DOHH2 (cell line): Measurements from ENCODE around the gene CASKIN1.

ENCODE experiments used
- H3F3A ChIP-seq: fragments of 200-600 bp; sonication (generic), shearing (Covaris generic); 2 replicates; pipeline ENCODE4 v1.6.0; 2016; ENCODE audit warnings: antibody characterized with exemption, mild to moderate bottlenecking; ENCODE audit not compliant: control insufficient read depth, insufficient read depth
- H3K27ac ChIP-seq: fragments of 200-600 bp; sonication (generic); 2 replicates; pipeline ENCODE4 v1.5.1; 2014; ENCODE audit warnings: low read depth, mild to moderate bottlenecking, low read length, moderate library complexity
- H3K27me3 ChIP-seq: fragments of 200-600 bp; sonication (generic); 2 replicates; pipeline ENCODE4 v1.6.1; 2014; ENCODE audit warnings: mild to moderate bottlenecking, low read length, mixed read lengths; ENCODE audit not compliant: control insufficient read depth
- H3K36me3 ChIP-seq: fragments of 200-600 bp; sonication (generic); 2 replicates; pipeline ENCODE4 v1.6.1; 2014; ENCODE audit warnings: mild to moderate bottlenecking, low read length, moderate library complexity, mixed read lengths; ENCODE audit not compliant: control insufficient read depth
- H3K4me1 ChIP-seq: fragments of 200-600 bp; sonication (generic); 2 replicates; pipeline ENCODE4 v1.6.1; 2014; ENCODE audit warnings: mild to moderate bottlenecking, low read length, mixed read lengths; ENCODE audit not compliant: control insufficient read depth
- H3K4me2 ChIP-seq: fragments of 200-600 bp; sonication (generic); 2 replicates; pipeline ENCODE4 v1.6.0; 2014; ENCODE audit warnings: mild to moderate bottlenecking, low read length, moderate library complexity
- H3K4me3 ChIP-seq: fragments of 200-600 bp; sonication (generic); 2 replicates; pipeline ENCODE4 v1.5.1; 2014; ENCODE audit warnings: mild to moderate bottlenecking, low read length, mixed read lengths
- H3K79me2 ChIP-seq: fragments of 200-600 bp; sonication (generic); 2 replicates; pipeline ENCODE4 v1.6.1; 2014; ENCODE audit warnings: mild to moderate bottlenecking, low read length, mixed read lengths; ENCODE audit not compliant: control insufficient read depth
- H3K9me2 ChIP-seq: fragments of 200-600 bp; sonication (generic); replicated peaks from 2 replicates; pipeline ENCODE4 v1.6.1; 2014; ENCODE audit warnings: mild to moderate bottlenecking, low read length, mixed read lengths; ENCODE audit not compliant: control insufficient read depth
- H3K9me3 ChIP-seq: fragments of 200-600 bp; sonication (generic); 2 replicates; pipeline ENCODE4 v1.6.1; 2014; ENCODE audit warnings: antibody characterized with exemption, low read length, mixed read lengths; ENCODE audit not compliant: control insufficient read depth, insufficient read depth
- H4K20me1 ChIP-seq: fragments of 200-600 bp; sonication (generic); 2 replicates; pipeline ENCODE4 v1.6.0; 2014; ENCODE audit warnings: low read depth, mild to moderate bottlenecking, antibody characterized with exemption, low read length, moderate library complexity; ENCODE audit not compliant: control insufficient read depth, insufficient read depth
- EZH2phosphoT487 ChIP-seq: fragments of 200-600 bp; sonication (generic); IDR thresholded peaks from 2 replicates; pipeline ENCODE4 v1.6.1; 2017; ENCODE audit warnings: borderline replicate concordance, mild to moderate bottlenecking, antibody characterized with exemption, low read length, moderate library complexity, mixed read lengths
- TF ChIP-seq, protein P1 (sequence below): fragments of 200-600 bp; sonication (generic); IDR thresholded peaks from one replicate; pipeline ENCODE4 v1.5.1; 2014; ENCODE audit warnings: antibody characterized with exemption, mild to moderate bottlenecking, low read depth, low read length; ENCODE audit not compliant: poor library complexity, severe bottlenecking

CASKIN1 gene

DNA sequence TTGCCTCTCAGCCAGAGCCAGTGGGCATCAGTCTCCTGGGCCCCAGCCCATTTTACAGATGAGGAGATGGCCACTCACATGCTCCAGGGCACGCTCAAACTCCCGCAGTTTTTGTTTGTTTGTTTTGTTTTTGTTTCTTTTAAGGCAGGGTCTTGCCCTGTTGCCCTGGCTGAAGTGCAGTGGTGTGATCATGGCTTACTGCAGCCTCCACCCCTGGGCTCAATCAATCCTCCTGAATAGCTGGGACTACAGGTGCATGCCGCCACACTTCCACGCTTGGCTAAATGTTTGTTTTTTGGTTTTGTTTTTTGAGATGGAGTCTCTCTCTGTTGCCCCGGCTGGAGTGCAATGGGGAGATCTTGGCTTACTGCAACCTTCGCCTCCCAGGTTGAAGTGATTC, 30.5 kb upstream of the CASKIN1 start:
- TF ChIP-seq EZH2phosphoT487, result no peak
- TF ChIP-seq, protein P1, sequence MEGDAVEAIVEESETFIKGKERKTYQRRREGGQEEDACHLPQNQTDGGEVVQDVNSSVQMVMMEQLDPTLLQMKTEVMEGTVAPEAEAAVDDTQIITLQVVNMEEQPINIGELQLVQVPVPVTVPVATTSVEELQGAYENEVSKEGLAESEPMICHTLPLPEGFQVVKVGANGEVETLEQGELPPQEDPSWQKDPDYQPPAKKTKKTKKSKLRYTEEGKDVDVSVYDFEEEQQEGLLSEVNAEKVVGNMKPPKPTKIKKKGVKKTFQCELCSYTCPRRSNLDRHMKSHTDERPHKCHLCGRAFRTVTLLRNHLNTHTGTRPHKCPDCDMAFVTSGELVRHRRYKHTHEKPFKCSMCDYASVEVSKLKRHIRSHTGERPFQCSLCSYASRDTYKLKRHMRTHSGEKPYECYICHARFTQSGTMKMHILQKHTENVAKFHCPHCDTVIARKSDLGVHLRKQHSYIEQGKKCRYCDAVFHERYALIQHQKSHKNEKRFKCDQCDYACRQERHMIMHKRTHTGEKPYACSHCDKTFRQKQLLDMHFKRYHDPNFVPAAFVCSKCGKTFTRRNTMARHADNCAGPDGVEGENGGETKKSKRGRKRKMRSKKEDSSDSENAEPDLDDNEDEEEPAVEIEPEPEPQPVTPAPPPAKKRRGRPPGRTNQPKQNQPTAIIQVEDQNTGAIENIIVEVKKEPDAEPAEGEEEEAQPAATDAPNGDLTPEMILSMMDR, result no peak
- Histone ChIP-seq H3K79me2 (peaks cover 52% of the 10 kb centered on the region), H3K4me2 (no peak overlapping the region), H3K27ac (no peak overlapping the region), H3K4me3 (no peak overlapping the region), H4K20me1 (no peaks in the 10 kb centered on the region), H3K4me1 (peaks cover 11% of the 10 kb centered on the region), H3K27me3 (no peaks in the 10 kb centered on the region), H3K36me3 (peaks cover 43% of the 10 kb centered on the region), H3K9me2 (no peaks in the 10 kb centered on the region), H3K9me3 (no peaks in the 10 kb centered on the region), H3F3A (0 out of 2 replicates have a peak, but pooled peaks cover 2% of the 10 kb centered on the region)

DNA sequence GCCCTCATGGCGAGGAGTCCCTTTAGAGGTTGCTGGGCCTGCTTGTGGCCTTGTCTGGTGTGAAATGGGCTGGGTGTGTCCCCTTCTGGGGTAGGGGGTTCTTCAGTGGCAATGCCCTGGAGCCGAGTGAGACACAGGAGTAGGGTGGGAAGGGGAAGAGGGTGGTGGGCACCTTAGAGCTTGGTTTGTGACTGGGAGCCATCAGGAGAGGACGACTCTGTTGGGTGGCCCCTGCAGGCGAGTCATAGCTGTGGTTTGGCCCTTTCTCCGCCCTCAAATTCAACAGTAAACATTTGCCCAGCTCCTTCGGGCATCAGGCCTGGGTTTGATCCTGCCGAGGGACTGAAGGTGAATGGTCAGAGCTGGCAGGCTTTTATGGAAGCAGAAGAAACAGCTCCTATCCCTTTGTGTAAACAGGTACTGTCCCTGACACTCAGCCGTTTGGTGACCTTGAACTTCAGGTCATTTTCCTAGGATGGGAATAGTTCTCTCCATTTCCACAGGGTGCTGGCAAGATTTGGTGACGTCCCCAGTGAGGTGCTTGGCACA, 29.9 kb upstream of the CASKIN1 start:
- H3K27me3 ChIP-seq, result no peaks in the 10 kb centered on the region
- H3K9me2 ChIP-seq, result no peaks in the 10 kb centered on the region
- peaks cover 37% of the 10 kb centered on the region for H3K36me3 ChIP-seq
- H3K9me3 ChIP-seq, result no peaks in the 10 kb centered on the region
- 0 out of 2 replicates have a peak, but pooled peaks cover 2% of the 10 kb centered on the region for H3F3A ChIP-seq
- no peak overlapping the region for H3K4me3 ChIP-seq
- H3K79me2 ChIP-seq, result peaks cover 52% of the 10 kb centered on the region
- no peak overlapping the region for H3K27ac ChIP-seq
- no peaks in the 10 kb centered on the region for H4K20me1 ChIP-seq
- H3K4me1 ChIP-seq, result peaks cover 11% of the 10 kb centered on the region
- no peak overlapping the region for H3K4me2 ChIP-seq
- TF ChIP-seq, protein P1, result no peak
- no peak for TF ChIP-seq EZH2phosphoT487

DNA sequence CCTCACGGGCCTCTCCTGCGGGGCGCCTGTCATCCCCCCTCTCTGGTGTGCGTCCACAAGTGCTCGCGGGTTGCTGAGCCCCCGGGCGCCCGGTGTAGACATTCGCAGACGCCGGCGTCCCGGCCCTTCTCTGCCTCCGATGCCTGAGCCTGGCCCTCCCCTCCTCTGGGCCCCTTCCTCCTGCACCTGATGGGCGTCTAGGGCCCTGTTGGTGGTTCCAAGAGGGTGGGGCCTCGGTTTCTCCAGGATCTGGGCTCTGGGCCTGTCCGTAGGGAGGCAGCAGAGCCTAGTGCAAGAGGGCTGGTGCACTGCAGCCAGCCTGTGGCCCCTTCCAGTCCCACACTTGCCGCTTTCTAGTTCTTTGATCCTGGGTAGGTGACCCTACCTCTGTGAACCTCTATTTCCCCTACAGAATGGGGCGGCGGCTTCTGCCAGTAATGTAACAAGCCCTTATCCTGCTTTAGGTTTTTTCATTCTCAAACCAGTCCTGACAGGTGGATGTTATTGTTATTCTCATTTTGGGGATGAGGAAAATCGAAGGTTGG, 27.6 kb upstream of the CASKIN1 start:
- H3F3A ChIP-seq, result 0 out of 2 replicates have a peak, but pooled peaks cover 2% of the 10 kb centered on the region
- peaks cover 52% of the 10 kb centered on the region for H3K79me2 ChIP-seq
- TF ChIP-seq EZH2phosphoT487, result no peak
- TF ChIP-seq, protein P1, result no peak
- peaks cover 11% of the 10 kb centered on the region for H3K4me1 ChIP-seq
- peak overlapping the region; percentile 94 for H3K4me3 ChIP-seq
- no peaks in the 10 kb centered on the region for H3K9me2 ChIP-seq
- H3K27ac ChIP-seq, result peak overlapping the region; percentile 64
- H3K36me3 ChIP-seq, result peaks cover 24% of the 10 kb centered on the region
- H4K20me1 ChIP-seq, result no peaks in the 10 kb centered on the region
- no peaks in the 10 kb centered on the region for H3K9me3 ChIP-seq
- H3K4me2 ChIP-seq, result peak overlapping the region; percentile 91
- no peaks in the 10 kb centered on the region for H3K27me3 ChIP-seq
